ENCODE measurements around the gene TSHZ1.

The TSHZ1 gene

DNA sequence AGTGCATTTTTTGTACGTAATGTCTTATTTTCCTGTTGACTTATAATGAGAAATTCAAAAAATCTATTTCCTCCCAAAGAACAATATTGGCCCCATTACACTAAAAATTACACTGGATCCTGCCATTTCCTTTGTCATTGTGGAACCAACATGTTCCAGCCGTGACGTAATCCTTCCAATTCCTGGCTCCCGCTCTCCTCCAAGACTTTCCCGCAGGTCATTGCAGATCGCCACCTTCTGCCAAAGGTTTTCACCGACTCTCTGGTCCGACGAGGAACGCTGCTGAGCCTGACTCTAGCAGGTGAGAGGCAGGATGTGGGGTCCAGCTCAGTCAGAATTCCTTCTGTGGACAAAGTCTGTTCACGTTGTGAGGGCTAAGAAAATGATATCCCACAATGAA, 39.7 kb upstream of the TSHZ1 start:
- no peak overlapping the region for H3K4me3 ChIP-seq (ENCODE audit: low read depth, low read length)
- no peak for TF ChIP-seq CTCF (IDR thresholded peaks at IDR 0.05; ENCODE audit: insufficient read depth, low read depth, low read length, missing control alignments)
- no peak for DNase-seq (ENCODE audit: low read depth)

DNA sequence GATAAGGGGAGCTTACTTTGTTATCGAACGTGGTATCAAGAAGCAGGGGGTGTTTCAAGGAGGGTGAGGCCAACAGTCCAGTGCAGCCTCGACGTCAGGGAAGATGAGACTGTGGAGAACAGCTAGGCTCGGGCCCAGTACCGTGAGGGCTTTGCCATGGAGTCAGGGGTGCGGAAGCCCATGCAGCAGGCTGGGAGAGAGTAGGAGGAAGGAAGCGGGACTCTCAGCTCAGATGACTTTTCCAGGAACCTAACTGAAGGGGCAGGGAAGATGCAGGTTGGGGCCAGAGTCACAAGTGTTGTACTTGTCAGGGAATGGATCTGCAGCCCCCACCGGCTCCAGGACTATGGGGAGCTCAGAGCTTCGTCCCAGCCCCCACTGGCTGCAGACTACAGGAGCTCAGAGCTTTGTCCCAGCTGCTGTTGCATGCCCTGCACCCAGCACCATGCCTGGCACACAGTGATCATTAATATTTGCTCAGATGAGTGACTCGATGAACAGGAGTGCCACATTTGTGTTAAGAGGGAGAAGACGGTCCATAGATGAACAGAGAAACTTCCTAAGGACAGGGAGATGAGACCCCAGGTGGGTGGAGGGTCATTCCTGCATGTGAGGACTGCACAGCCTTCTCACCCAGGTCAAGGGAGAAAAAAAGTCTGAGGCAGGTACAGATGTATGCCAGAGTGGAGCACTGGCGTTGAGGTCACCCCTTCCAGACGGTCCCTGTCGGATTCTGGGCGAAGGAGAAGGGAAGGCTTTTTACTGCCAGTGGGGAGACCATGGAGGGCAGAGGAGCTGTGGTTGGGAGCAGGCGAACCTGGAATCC, 38.1 kb upstream of the TSHZ1 start:
- TF ChIP-seq CTCF (IDR thresholded peaks at IDR 0.05; ENCODE audit: insufficient read depth, low read depth, low read length, missing control alignments) = no peak
- no peak for DNase-seq (ENCODE audit: low read depth)
- H3K4me3 ChIP-seq (ENCODE audit: low read depth, low read length) = no peak overlapping the region

DNA sequence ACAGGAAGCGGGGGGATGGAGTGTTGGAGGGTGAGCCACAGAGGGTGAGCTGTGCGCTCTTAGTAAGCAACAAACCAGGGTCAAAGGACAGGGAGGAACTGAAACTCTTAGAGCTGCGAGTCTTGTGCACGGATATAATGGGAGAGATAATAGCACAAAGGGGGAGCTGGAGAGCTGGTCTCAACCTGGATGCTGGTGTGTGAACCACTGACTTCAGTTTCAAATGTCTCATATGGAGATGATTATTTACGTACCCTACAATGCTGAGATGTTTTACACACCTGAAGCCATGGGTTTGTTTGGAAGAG, 37.5 kb upstream of the TSHZ1 start:
- TF ChIP-seq CTCF (IDR thresholded peaks at IDR 0.05; ENCODE audit: insufficient read depth, low read depth, low read length, missing control alignments) = peak; percentile 24
- H3K4me3 ChIP-seq (ENCODE audit: low read depth, low read length) = no peak overlapping the region
- peak; percentile 75 for DNase-seq (ENCODE audit: low read depth)

- DNase-seq (ENCODE audit: low read depth) = no peak
- TF ChIP-seq CTCF (IDR thresholded peaks at IDR 0.05; ENCODE audit: insufficient read depth, low read depth, low read length, missing control alignments) = no peak
- H3K4me3 ChIP-seq (ENCODE audit: low read depth, low read length) = no peak overlapping the region
Measured at GRCh38 chr18:75173738-75174137, 36.9 kb upstream of the TSHZ1 start.

DNA sequence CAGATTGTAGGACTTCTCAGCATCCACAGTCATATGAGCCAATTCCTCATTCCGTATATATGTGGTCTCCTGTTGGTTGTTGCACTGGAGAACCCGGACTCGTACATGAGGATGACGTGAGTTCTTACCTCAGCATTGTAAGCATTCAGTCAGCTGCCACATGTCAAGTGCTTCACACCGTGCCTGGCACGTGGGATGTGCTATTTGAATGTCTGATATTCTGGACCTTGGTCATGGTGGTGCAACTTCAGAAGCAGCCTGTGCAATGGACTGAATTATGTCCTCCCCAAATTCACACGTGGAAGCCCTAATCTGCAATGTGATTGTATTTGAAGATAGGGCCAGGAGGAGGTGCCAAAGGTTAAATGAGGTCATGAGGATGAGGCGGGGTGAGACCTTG, 33.7 kb upstream of the TSHZ1 start:
- DNase-seq (ENCODE audit: low read depth) = no peak
- H3K4me3 ChIP-seq (ENCODE audit: low read depth, low read length) = no peak overlapping the region

GRCh38 chr18:75178376-75178775, 32.2 kb upstream of the TSHZ1 start:
- TF ChIP-seq CTCF (IDR thresholded peaks at IDR 0.05; ENCODE audit: insufficient read depth, low read depth, low read length, missing control alignments) = no peak
- H3K4me3 ChIP-seq (ENCODE audit: low read depth, low read length) = no peak overlapping the region
- DNase-seq (ENCODE audit: low read depth) = no peak

More for the DNA sequence above, 33.7 kb upstream of the TSHZ1 start:
- TF ChIP-seq CTCF (IDR thresholded peaks at IDR 0.05; ENCODE audit: insufficient read depth, low read depth, low read length, missing control alignments) = no peak

Data from GM12865 (cell line).